GM12878 (cell line): Measurements from ENCODE around the gene SFXN1. TPM values are rescaled to one million over a fixed set of nuclear protein-coding genes. Genes with fewer than 3 reads are reported as not detected.

Experiments
- ATAC-seq: fragments of 200-7000 bp; cut with Tn5 transposase; 3 replicates; pipeline ENCODE4 v1.9.1; 2020; ENCODE audit warnings: mild to moderate bottlenecking, moderate library complexity
- BruUV-seq: library from RNA; stranded (reverse); fragments of 400-500 nt; replicated peaks from 2 replicates; lab custom pipeline; 2021; lab: Mats Ljungman, UMichigan
- CTCF ChIA-PET: fragments of 300-600 bp; sonication (Branson Sonifier 250); formaldehyde crosslinking; extraction: SDS; loops from one replicate; lab custom pipeline; 2021; ENCODE audit warnings: inconsistent platforms; lab: Yijun Ruan, JAX
- POLR2A ChIA-PET: fragments of 350-600 bp; formaldehyde crosslinking; extraction: SDS; loops from one replicate; lab custom pipeline; 2021; ENCODE audit warnings: inconsistent platforms; lab: Charles Lee
- RAD21 ChIA-PET: fragments of 300-600 bp; sonication (Branson Sonifier 250); formaldehyde crosslinking; loops from one replicate; lab custom pipeline; 2023; ENCODE audit warnings: antibody characterized with exemption; ENCODE audit not compliant: unreplicated experiment; lab: Charles Lee
- SMC1A ChIA-PET: fragments of 300-600 bp; sonication (Branson Sonifier 250); formaldehyde crosslinking; loops from one replicate; lab custom pipeline; 2023; ENCODE audit not compliant: unreplicated experiment, uncharacterized antibody; lab: Charles Lee
- DNase-seq: peaks from one replicate; pipeline ENCODE4 v3.0.0-alpha.2; 2011; ENCODE audit warnings: low read depth, low spot score
- FAIRE-seq: peaks from 3 replicates; lab custom pipeline; 2011; peaks lifted over from hg19 to GRCh38; lab: Jason Lieb, UNC
- H2AFZ ChIP-seq: 2 replicates; pipeline ENCODE4 v1.6.0; 2011; ENCODE audit warnings: low read depth, low read length, control low read depth; ENCODE audit not compliant: control insufficient read depth
- H3K27ac ChIP-seq: 2 replicates; pipeline ENCODE4 v1.5.1; 2011; ENCODE audit warnings: control low read depth; ENCODE audit not compliant: control insufficient read depth, insufficient read depth
- H3K27me3 ChIP-seq, 2 experiments: replicated peaks in 1 of 2; 2 replicates each; pipeline versions ENCODE4 v1.6.0 to v1.6.1; 2011; ENCODE audit warnings: low read length in 1 of 2; ENCODE audit not compliant: control insufficient read depth in 2 of 2, insufficient read depth in 2 of 2
- H3K36me3 ChIP-seq, 2 experiments: 2 replicates each; pipeline ENCODE4 v1.5.1; 2011; ENCODE audit warnings: low read length in 1 of 2; ENCODE audit not compliant: control insufficient read depth in 2 of 2, insufficient read depth in 2 of 2
- H3K4me1 ChIP-seq: 2 replicates; pipeline ENCODE4 v1.6.1; 2011; ENCODE audit warnings: mild to moderate bottlenecking, low read length, moderate library complexity, mixed read lengths; ENCODE audit not compliant: control insufficient read depth, insufficient read depth
- H3K4me2 ChIP-seq: 2 replicates; pipeline ENCODE4 v1.6.0; 2011; ENCODE audit warnings: control low read depth; ENCODE audit not compliant: control insufficient read depth, insufficient read depth
- H3K4me3 ChIP-seq: fragments of 200-600 bp; sonication (generic); 2 replicates; pipeline ENCODE4 v1.5.1; 2016
- H3K79me2 ChIP-seq: 2 replicates; pipeline ENCODE4 v1.6.0; 2011; ENCODE audit warnings: low read length; ENCODE audit not compliant: control insufficient read depth, insufficient read depth
- H3K9ac ChIP-seq: 2 replicates; pipeline ENCODE4 v1.8.0; 2011; ENCODE audit warnings: low read length, control low read depth, mixed read lengths; ENCODE audit not compliant: control insufficient read depth, insufficient read depth
- H3K9me3 ChIP-seq: replicated peaks from 3 replicates; pipeline ENCODE4 v1.5.1; 2011; ENCODE audit warnings: mild to moderate bottlenecking, low read length; ENCODE audit not compliant: control insufficient read depth, insufficient read depth
- H4K20me1 ChIP-seq: 2 replicates; pipeline ENCODE4 v1.6.0; 2011; ENCODE audit not compliant: control insufficient read depth, insufficient read depth
- CBX5 ChIP-seq: sonication (generic); IDR thresholded peaks from 2 replicates; pipeline ENCODE4 v1.6.1; 2016; ENCODE audit warnings: low read depth, moderate library complexity, mild to moderate bottlenecking, inconsistent platforms
- CHD2 ChIP-seq: IDR thresholded peaks from 2 replicates; pipeline ENCODE4 v1.6.1; 2011; ENCODE audit warnings: low read depth, low read length, improper control_type of control experiment, borderline replicate concordance
- ESRRA ChIP-seq: IDR thresholded peaks from 2 replicates; pipeline ENCODE4 v1.6.1; 2012; ENCODE audit warnings: mild to moderate bottlenecking, low read length, improper control_type of control experiment
- FOXK2 ChIP-seq: fragments of 450-650 bp; IDR thresholded peaks from 2 replicates; pipeline ENCODE4 v1.6.1; 2017; ENCODE audit warnings: mild to moderate bottlenecking, moderate library complexity
- NR2C1 ChIP-seq: fragments of 450-650 bp; IDR thresholded peaks from 2 replicates; pipeline ENCODE4 v1.6.1; 2017; ENCODE audit warnings: antibody characterized with exemption, mild to moderate bottlenecking, moderate library complexity
- PAX8 ChIP-seq: fragments of 450-650 bp; IDR thresholded peaks from 2 replicates; pipeline ENCODE4 v1.6.1; 2017; ENCODE audit warnings: mild to moderate bottlenecking, moderate library complexity
- SREBF1 ChIP-seq: IDR thresholded peaks from 2 replicates; pipeline ENCODE4 v1.6.1; 2012; ENCODE audit warnings: mild to moderate bottlenecking, low read length
- WGBS: methylation state at CpG from one replicate; pipeline ENCODE4 v1.1.6; 2016; ENCODE audit warnings: low lambda C conversion rate; ENCODE audit not compliant: insufficient replicate concordance, insufficient coverage; ENCODE audit errors: missing lambda C conversion rate; 5-methylcytosine and 5-hydroxymethylcytosine counted together
- in situ Hi-C: fragments of 300-500 bp; cut with MboI; formaldehyde crosslinking; loops from 9 replicates; pipeline ENCODE4 v1.14.3; 2018; ENCODE audit warnings: mixed read lengths
- intact Hi-C: fragments of 100-400 bp; cut with micrococcal nuclease; formaldehyde crosslinking; loops from one replicate; pipeline ENCODE4 v1.14.2; 2022; ENCODE audit not compliant: unreplicated experiment
- polyA plus RNA-seq, 11 experiments: library from polyadenylated mRNA; depleted of rRNA in 4 of 11; unstranded in 6 of 11; stranded (reverse) in 5 of 11; fragments of >200 nt; fragmentation: Nextera tagmentation in 4 of 11; fragmentation: Illumina TruSeq in 1 of 11; extraction: Ambion mirVana in 4 of 11; extraction: Trizol in 1 of 11; gene quantifications; 1 replicate in 1 of 11; 2 replicates in 10 of 11; pipeline versions ENCODE4 v1.2.1 to v1.2.3, GENCODE V29; 2011 to 2016; ENCODE audit warnings: inconsistent platforms in 2 of 11, missing spikeins in 2 of 11, low read depth in 1 of 11
- total RNA-seq, 4 experiments: library from RNA; depleted of rRNA in 3 of 4; stranded (reverse); fragments of >200 nt in 3 of 4; fragmentation: Illumina TruSeq in 1 of 4; extraction: Trizol in 1 of 4; gene quantifications; 2 replicates each; pipeline versions ENCODE4 v1.2.1 to v1.2.3, GENCODE V29; 2013 to 2021
- TF ChIP-seq, protein P1 (sequence below): IDR thresholded peaks from 2 replicates; pipeline ENCODE4 v1.6.1; 2011; ENCODE audit warnings: borderline replicate concordance, low read depth, mild to moderate bottlenecking, moderate library complexity, low read length; ENCODE audit not compliant: insufficient read depth, poor library complexity, severe bottlenecking

SFXN1 gene
- total and polyA plus RNA-seq, 10 of the 15 experiments (the other 5 are each of a cell fraction or from before 2014, with no cell fraction given) = 18.0 to 248 (median 103) TPM

- H3K9me3 ChIP-seq = no peaks in the 10 kb centered on the region
- H3K4me2 ChIP-seq = no peak overlapping the region
- no peak overlapping the region for H3K4me3 ChIP-seq
- ChIA-PET POLR2A (no interaction called here), CTCF (interaction anchor here (1.5 kb wide), 1 partner anchor 188 kb away, joined by 4 read pairs; no protein-coding TSS in a partner anchor), SMC1A (interaction anchor here (2.1 kb wide), 1 partner anchor 12 kb away, joined by 5 read pairs; no protein-coding TSS in a partner anchor), RAD21 (no interaction called here)
- H3K79me2 ChIP-seq = no peaks in the 10 kb centered on the region
- 59% methylated on average over 2 of the region's 2 CpGs for WGBS
- TF ChIP-seq, protein P1, sequence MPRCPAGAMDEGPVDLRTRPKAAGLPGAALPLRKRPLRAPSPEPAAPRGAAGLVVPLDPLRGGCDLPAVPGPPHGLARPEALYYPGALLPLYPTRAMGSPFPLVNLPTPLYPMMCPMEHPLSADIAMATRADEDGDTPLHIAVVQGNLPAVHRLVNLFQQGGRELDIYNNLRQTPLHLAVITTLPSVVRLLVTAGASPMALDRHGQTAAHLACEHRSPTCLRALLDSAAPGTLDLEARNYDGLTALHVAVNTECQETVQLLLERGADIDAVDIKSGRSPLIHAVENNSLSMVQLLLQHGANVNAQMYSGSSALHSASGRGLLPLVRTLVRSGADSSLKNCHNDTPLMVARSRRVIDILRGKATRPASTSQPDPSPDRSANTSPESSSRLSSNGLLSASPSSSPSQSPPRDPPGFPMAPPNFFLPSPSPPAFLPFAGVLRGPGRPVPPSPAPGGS = no peak
- no peak for TF ChIP-seq NR2C1
- TF ChIP-seq CBX5 = no peak
- no peak for TF ChIP-seq FOXK2
- no peak for TF ChIP-seq ESRRA
- no peak for TF ChIP-seq PAX8
- TF ChIP-seq CHD2 = no peak
- no peak for TF ChIP-seq SREBF1
- H2AFZ ChIP-seq = no peak overlapping the region
- H3K4me1 ChIP-seq = no peaks in the 10 kb centered on the region
- in situ Hi-C loops = loop anchor here (5.0 kb wide), 1 partner anchor 166 kb away; no protein-coding TSS in a partner anchor
- H3K27me3 ChIP-seq = no peaks in the 10 kb centered on the region
- no peak for FAIRE-seq
- no peak for ATAC-seq
- no TSS peak for BruUV-seq
- intact Hi-C loops = loop anchor here (5.0 kb wide), 1 partner anchor 186 kb away; no protein-coding TSS in a partner anchor
- H4K20me1 ChIP-seq = no peaks in the 10 kb centered on the region
- H3K36me3 ChIP-seq = peaks cover 3 to 8% of the 10 kb centered on the region in 2 experiments; a peak in 2 of 4 replicates
- H3K9ac ChIP-seq = no peak overlapping the region
- no peak overlapping the region for H3K27ac ChIP-seq
- no peak for DNase-seq
Measured at GRCh38 chr5:175531361-175531760, 53.0 kb downstream of the SFXN1 start.
